GM23338 (cell line): ENCODE results near the gene PLA2G4F. TPM values are rescaled to one million over a fixed set of nuclear protein-coding genes. Genes with fewer than 3 reads are reported as not detected.

ENCODE experiments used
- ATAC-seq: fragments of 200-7000 bp; cut with Tn5 transposase; 3 replicates; pipeline ENCODE4 v1.9.1; 2020
- DNase-seq: peaks from one replicate; pipeline ENCODE4 v3.0.0-alpha.2; 2015; ENCODE audit warnings: low spot score
- H2AFZ ChIP-seq: fragments of 200-600 bp; sonication (generic); 2 replicates; pipeline ENCODE4 v1.8.0; 2016; ENCODE audit warnings: antibody characterized with exemption, mild to moderate bottlenecking, moderate library complexity
- H3F3A ChIP-seq: fragments of 200-600 bp; sonication (generic); replicated peaks from 2 replicates; pipeline ENCODE4 v1.8.0; 2017; ENCODE audit warnings: antibody characterized with exemption, mixed run types, low read depth
- H3K27ac ChIP-seq: fragments of 200-600 bp; sonication (generic); 2 replicates; pipeline ENCODE4 v1.6.1; 2016; ENCODE audit warnings: low read depth
- H3K27me3 ChIP-seq: fragments of 200-600 bp; sonication (generic); 2 replicates; pipeline ENCODE4 v1.8.0; 2016; ENCODE audit warnings: mild to moderate bottlenecking, mixed run types, moderate library complexity; ENCODE audit not compliant: insufficient read depth
- H3K36me3 ChIP-seq: fragments of 200-600 bp; sonication (generic); 2 replicates; pipeline ENCODE4 v1.8.0; 2016; ENCODE audit warnings: mild to moderate bottlenecking; ENCODE audit not compliant: insufficient read depth
- H3K4me1 ChIP-seq: fragments of 200-600 bp; sonication (generic); 2 replicates; pipeline ENCODE4 v1.8.0; 2016; ENCODE audit warnings: mild to moderate bottlenecking, moderate library complexity; ENCODE audit not compliant: insufficient read depth
- H3K4me2 ChIP-seq: fragments of 200-600 bp; sonication (generic); 2 replicates; pipeline ENCODE4 v1.7.1; 2017; ENCODE audit warnings: mixed run types
- H3K4me3 ChIP-seq: fragments of 200-600 bp; sonication (generic); 2 replicates; pipeline ENCODE4 v1.6.1; 2016; ENCODE audit warnings: mixed run types
- H3K79me2 ChIP-seq: fragments of 200-600 bp; sonication (generic); replicated peaks from 2 replicates; pipeline ENCODE4 v1.8.0; 2017; ENCODE audit warnings: mild to moderate bottlenecking; ENCODE audit not compliant: insufficient read depth
- H3K9me2 ChIP-seq: fragments of 200-600 bp; sonication (generic); 2 replicates; pipeline ENCODE4 v1.8.0; 2017; ENCODE audit not compliant: insufficient read depth
- H4K20me1 ChIP-seq: fragments of 200-600 bp; sonication (generic); replicated peaks from 2 replicates; pipeline ENCODE4 v1.8.0; 2017; ENCODE audit warnings: mild to moderate bottlenecking; ENCODE audit not compliant: insufficient read depth
- H3K27ac Mint-ChIP-seq: 2 replicates; pipeline ENCODE4 v1.8.0; 2020; ENCODE audit warnings: inconsistent platforms, mild to moderate bottlenecking, moderate library complexity, mixed read lengths
- H3K27me3 Mint-ChIP-seq: 3 replicates; pipeline ENCODE4 v1.8.0; 2022; ENCODE audit warnings: low read depth, mild to moderate bottlenecking, moderate library complexity, mixed read lengths, inconsistent platforms; ENCODE audit not compliant: insufficient read depth, poor library complexity
- H3K36me3 Mint-ChIP-seq: 3 replicates; pipeline ENCODE4 v1.8.0; 2021; ENCODE audit warnings: low read depth, mild to moderate bottlenecking, inconsistent platforms, moderate library complexity, mixed read lengths
- H3K4me1 Mint-ChIP-seq: 3 replicates; pipeline ENCODE4 v1.8.0; 2020; ENCODE audit warnings: mild to moderate bottlenecking, inconsistent platforms, mixed read lengths
- H3K4me3 Mint-ChIP-seq: 3 replicates; pipeline ENCODE4 v1.8.0; 2021; ENCODE audit warnings: moderate library complexity, mild to moderate bottlenecking, inconsistent platforms, mixed read lengths
- H3K9me3 Mint-ChIP-seq: 3 replicates; pipeline ENCODE4 v1.8.0; 2020; ENCODE audit warnings: moderate library complexity, mild to moderate bottlenecking, inconsistent platforms, mixed read lengths
- CREB1 ChIP-seq: fragments of 250-450 bp; sonication (Bioruptor Pico); IDR thresholded peaks from 2 replicates; pipeline ENCODE4 v1.5.0; 2020; ENCODE audit warnings: low read depth, mild to moderate bottlenecking, moderate library complexity
- ETS1 ChIP-seq: IDR thresholded peaks from 2 replicates; pipeline ENCODE4 v1.6.1; 2016; ENCODE audit warnings: antibody characterized with exemption
- EZH2 ChIP-seq: fragments of 200-600 bp; sonication (generic); IDR thresholded peaks from one replicate; pipeline ENCODE4 v1.8.0; 2017; ENCODE audit warnings: antibody characterized with exemption, mild to moderate bottlenecking, low read depth; ENCODE audit not compliant: unreplicated experiment
- EZH2phosphoT487 ChIP-seq: fragments of 200-600 bp; sonication (generic); IDR thresholded peaks from one replicate; pipeline ENCODE4 v1.8.1; 2018; ENCODE audit warnings: antibody characterized with exemption; ENCODE audit not compliant: unreplicated experiment
- JUNB ChIP-seq: IDR thresholded peaks from one replicate; pipeline ENCODE4 v1.6.1; 2016; ENCODE audit warnings: antibody characterized with exemption; ENCODE audit not compliant: unreplicated experiment
- NANOG ChIP-seq: IDR thresholded peaks from 2 replicates; pipeline ENCODE4 v1.6.1; 2016; ENCODE audit warnings: antibody characterized with exemption, borderline replicate concordance
- POLR2AphosphoS5 ChIP-seq: IDR thresholded peaks from 2 replicates; pipeline ENCODE4 v1.6.1; 2016; ENCODE audit warnings: antibody characterized with exemption, low read depth
- STAT1 ChIP-seq: IDR thresholded peaks from one replicate; pipeline ENCODE4 v1.6.1; 2016; ENCODE audit warnings: antibody characterized with exemption; ENCODE audit not compliant: unreplicated experiment
- ZNF114 ChIP-seq: fragments of 250-450 bp; sonication (Bioruptor Pico); IDR thresholded peaks from 2 replicates; pipeline ENCODE4 v1.5.0; 2020; ENCODE audit warnings: mild to moderate bottlenecking, moderate library complexity
- ZNF331 ChIP-seq: fragments of 250-450 bp; sonication (Bioruptor Pico); IDR thresholded peaks from 2 replicates; pipeline ENCODE4 v1.5.0; 2020; ENCODE audit warnings: low read depth, mild to moderate bottlenecking, moderate library complexity
- polyA plus RNA-seq: library from polyadenylated mRNA; unstranded; fragments of >200 nt; fragmentation: Nextera tagmentation; extraction: Ambion mirVana; gene quantifications from 2 replicates; pipeline ENCODE4 v1.2.1, GENCODE V29; 2016
- total RNA-seq: library from RNA; depleted of rRNA; stranded (reverse); fragments of >200 nt; shearing (Covaris generic); gene quantifications from 2 replicates; pipeline ENCODE4 v1.2.3, GENCODE V29; 2014
- TF ChIP-seq, protein P1 (sequence below): fragments of 250-450 bp; sonication (Bioruptor Pico); IDR thresholded peaks from 2 replicates; pipeline ENCODE4 v1.5.0; 2020; ENCODE audit warnings: mild to moderate bottlenecking, moderate library complexity

Gene PLA2G4F
- total and polyA plus RNA-seq, 2 experiments from 2014 or later = not detected

DNA sequence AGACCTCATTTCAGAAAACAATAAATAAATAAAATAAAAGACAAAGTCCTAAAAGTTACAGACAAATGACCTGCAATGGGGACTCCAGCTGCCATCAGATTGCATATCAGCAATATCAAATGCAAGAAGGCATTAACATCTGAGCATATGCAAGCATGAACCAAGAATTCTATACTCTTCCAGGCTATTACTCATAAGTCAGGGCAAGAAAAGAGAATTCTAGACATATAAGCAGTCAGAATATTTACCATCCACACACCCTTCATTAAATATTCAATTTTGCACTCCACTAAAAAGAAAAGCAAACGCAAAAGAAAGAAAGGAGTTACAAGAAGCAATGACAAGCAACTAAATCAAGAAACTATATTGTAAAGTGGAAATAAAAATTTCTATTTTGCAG lies 21.1 kb downstream of the PLA2G4F start:
- Mint-ChIP-seq H3K36me3 (no peaks in the 10 kb centered on the region), H3K9me3 (peaks cover 13% of the 10 kb centered on the region; the same call in 2 of the 3 replicates), H3K27me3 (peaks cover 9% of the 10 kb centered on the region), H3K4me1 (peaks cover 9% of the 10 kb centered on the region; the same call in 2 of the 3 replicates), H3K27ac (no peak overlapping the region), H3K4me3 (no peak overlapping the region)
- TF ChIP-seq ZNF114 (CRISPR knock-in tag) = no peak
- TF ChIP-seq ZNF331 (CRISPR knock-in tag) = no peak
- no peak for TF ChIP-seq EZH2phosphoT487
- TF ChIP-seq JUNB = no peak
- no peak for TF ChIP-seq ETS1
- TF ChIP-seq STAT1 = no peak
- Histone ChIP-seq H3K79me2 (no peaks in the 10 kb centered on the region), H4K20me1 (no peaks in the 10 kb centered on the region), H3K4me3 (no peak overlapping the region), H3K9me2 (no peaks in the 10 kb centered on the region), H2AFZ (no peak overlapping the region), H3K36me3 (no peaks in the 10 kb centered on the region), H3F3A (no peaks in the 10 kb centered on the region), H3K4me2 (no peak overlapping the region), H3K27ac (no peak overlapping the region), H3K4me1 (no peaks in the 10 kb centered on the region; the same call in 1 of the 2 replicates), H3K27me3 (no peaks in the 10 kb centered on the region)
- no peak for ATAC-seq
- no peak for DNase-seq

- H2AFZ ChIP-seq = peak overlapping the region; percentile 88; the same call in 1 of the 2 replicates
- H3K9me3 Mint-ChIP-seq = peaks cover 7% of the 10 kb centered on the region; the same call in 2 of the 3 replicates
- no peaks in the 10 kb centered on the region for H3F3A ChIP-seq
- H3K9me2 ChIP-seq = no peaks in the 10 kb centered on the region
- no peaks in the 10 kb centered on the region for H3K36me3 Mint-ChIP-seq
- H3K4me1 Mint-ChIP-seq = peaks cover 9% of the 10 kb centered on the region; the same call in 2 of the 3 replicates
- H3K4me3 ChIP-seq = no peak overlapping the region
- no peaks in the 10 kb centered on the region for H3K79me2 ChIP-seq
- no peak overlapping the region for H3K27ac Mint-ChIP-seq
- no peak overlapping the region for H3K4me2 ChIP-seq
- ATAC-seq (no peak), DNase-seq (no peak)
- no peaks in the 10 kb centered on the region; the same call in 1 of the 2 replicates for H3K4me1 ChIP-seq
- H4K20me1 ChIP-seq = no peaks in the 10 kb centered on the region
- no peaks in the 10 kb centered on the region for H3K27me3 ChIP-seq
- no peaks in the 10 kb centered on the region for H3K36me3 ChIP-seq
- no peak overlapping the region for H3K27ac ChIP-seq
- no peak overlapping the region for H3K4me3 Mint-ChIP-seq
- H3K27me3 Mint-ChIP-seq = peaks cover 9% of the 10 kb centered on the region
- TF ChIP-seq CREB1 = no peak
- no peak for TF ChIP-seq POLR2AphosphoS5
- TF ChIP-seq, protein P1, sequence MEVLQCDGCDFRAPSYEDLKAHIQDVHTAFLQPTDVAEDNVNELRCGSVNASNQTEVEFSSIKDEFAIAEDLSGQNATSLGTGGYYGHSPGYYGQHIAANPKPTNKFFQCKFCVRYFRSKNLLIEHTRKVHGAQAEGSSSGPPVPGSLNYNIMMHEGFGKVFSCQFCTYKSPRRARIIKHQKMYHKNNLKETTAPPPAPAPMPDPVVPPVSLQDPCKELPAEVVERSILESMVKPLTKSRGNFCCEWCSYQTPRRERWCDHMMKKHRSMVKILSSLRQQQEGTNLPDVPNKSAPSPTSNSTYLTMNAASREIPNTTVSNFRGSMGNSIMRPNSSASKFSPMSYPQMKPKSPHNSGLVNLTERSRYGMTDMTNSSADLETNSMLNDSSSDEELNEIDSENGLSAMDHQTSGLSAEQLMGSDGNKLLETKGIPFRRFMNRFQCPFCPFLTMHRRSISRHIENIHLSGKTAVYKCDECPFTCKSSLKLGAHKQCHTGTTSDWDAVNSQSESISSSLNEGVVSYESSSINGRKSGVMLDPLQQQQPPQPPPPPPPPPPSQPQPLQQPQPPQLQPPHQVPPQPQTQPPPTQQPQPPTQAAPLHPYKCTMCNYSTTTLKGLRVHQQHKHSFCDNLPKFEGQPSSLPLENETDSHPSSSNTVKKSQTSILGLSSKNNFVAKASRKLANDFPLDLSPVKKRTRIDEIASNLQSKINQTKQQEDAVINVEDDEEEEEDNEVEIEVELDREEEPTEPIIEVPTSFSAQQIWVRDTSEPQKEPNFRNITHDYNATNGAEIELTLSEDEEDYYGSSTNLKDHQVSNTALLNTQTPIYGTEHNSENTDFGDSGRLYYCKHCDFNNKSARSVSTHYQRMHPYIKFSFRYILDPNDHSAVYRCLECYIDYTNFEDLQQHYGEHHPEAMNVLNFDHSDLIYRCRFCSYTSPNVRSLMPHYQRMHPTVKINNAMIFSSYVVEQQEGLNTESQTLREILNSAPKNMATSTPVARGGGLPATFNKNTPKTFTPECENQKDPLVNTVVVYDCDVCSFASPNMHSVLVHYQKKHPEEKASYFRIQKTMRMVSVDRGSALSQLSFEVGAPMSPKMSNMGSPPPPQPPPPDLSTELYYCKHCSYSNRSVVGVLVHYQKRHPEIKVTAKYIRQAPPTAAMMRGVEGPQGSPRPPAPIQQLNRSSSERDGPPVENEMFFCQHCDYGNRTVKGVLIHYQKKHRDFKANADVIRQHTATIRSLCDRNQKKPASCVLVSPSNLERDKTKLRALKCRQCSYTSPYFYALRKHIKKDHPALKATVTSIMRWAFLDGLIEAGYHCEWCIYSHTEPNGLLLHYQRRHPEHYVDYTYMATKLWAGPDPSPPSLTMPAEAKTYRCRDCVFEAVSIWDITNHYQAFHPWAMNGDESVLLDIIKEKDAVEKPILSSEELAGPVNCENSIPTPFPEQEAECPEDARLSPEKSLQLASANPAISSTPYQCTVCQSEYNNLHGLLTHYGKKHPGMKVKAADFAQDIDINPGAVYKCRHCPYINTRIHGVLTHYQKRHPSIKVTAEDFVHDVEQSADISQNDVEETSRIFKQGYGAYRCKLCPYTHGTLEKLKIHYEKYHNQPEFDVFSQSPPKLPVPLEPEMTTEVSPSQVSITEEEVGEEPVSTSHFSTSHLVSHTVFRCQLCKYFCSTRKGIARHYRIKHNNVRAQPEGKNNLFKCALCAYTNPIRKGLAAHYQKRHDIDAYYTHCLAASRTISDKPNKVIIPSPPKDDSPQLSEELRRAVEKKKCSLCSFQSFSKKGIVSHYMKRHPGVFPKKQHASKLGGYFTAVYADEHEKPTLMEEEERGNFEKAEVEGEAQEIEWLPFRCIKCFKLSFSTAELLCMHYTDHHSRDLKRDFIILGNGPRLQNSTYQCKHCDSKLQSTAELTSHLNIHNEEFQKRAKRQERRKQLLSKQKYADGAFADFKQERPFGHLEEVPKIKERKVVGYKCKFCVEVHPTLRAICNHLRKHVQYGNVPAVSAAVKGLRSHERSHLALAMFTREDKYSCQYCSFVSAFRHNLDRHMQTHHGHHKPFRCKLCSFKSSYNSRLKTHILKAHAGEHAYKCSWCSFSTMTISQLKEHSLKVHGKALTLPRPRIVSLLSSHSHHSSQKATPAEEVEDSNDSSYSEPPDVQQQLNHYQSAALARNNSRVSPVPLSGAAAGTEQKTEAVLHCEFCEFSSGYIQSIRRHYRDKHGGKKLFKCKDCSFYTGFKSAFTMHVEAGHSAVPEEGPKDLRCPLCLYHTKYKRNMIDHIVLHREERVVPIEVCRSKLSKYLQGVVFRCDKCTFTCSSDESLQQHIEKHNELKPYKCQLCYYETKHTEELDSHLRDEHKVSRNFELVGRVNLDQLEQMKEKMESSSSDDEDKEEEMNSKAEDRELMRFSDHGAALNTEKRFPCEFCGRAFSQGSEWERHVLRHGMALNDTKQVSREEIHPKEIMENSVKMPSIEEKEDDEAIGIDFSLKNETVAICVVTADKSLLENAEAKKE = no peak
- TF ChIP-seq ZNF114 (CRISPR knock-in tag) = no peak
- TF ChIP-seq EZH2 = no peak
- TF ChIP-seq ZNF331 (CRISPR knock-in tag) = no peak
- no peak for TF ChIP-seq STAT1
- TF ChIP-seq EZH2phosphoT487 = no peak
- no peak for TF ChIP-seq NANOG
- no peak for TF ChIP-seq ETS1
- TF ChIP-seq JUNB = no peak
Observed at GRCh38 chr15:42134617-42135245, 21.7 kb downstream of the PLA2G4F start.
